GM12878 (cell line): ENCODE measurements around the gene CREB5. TPM values are rescaled to one million over a fixed set of nuclear protein-coding genes. Genes with fewer than 3 reads are reported as not detected.
A peak's percentile ranks its signal among the peaks of the same experiment; 100 is the strongest.

ENCODE experiments used
- ASH2L ChIP-seq: fragments of 300-600, 200-600 bp; sonication (generic); IDR thresholded peaks from 2 replicates; pipeline ENCODE4 v1.6.1; 2017; ENCODE audit warnings: low read depth, mild to moderate bottlenecking, borderline replicate concordance
- ATF7 ChIP-seq: fragments of 450-650 bp; IDR thresholded peaks from 2 replicates; pipeline ENCODE4 v1.6.1; 2016; ENCODE audit warnings: low read depth, mild to moderate bottlenecking
- BMI1 ChIP-seq: fragments of 450-650 bp; IDR thresholded peaks from 2 replicates; pipeline ENCODE4 v1.6.1; 2016; ENCODE audit warnings: mild to moderate bottlenecking, moderate library complexity, borderline replicate concordance
- CREM ChIP-seq: IDR thresholded peaks from 2 replicates; pipeline ENCODE4 v1.6.1; 2014; ENCODE audit warnings: antibody characterized with exemption, low read depth
- ESRRA ChIP-seq: IDR thresholded peaks from 2 replicates; pipeline ENCODE4 v1.6.1; 2012; ENCODE audit warnings: mild to moderate bottlenecking, low read length, improper control_type of control experiment
- HDAC2 ChIP-seq: fragments of 200-600 bp; sonication (generic); IDR thresholded peaks from 2 replicates; pipeline ENCODE4 v1.6.1; 2017
- IKZF1 ChIP-seq: fragments of 450-650 bp; conservative IDR thresholded peaks from 2 replicates; pipeline ENCODE4 v1.6.1; 2017; ENCODE audit warnings: antibody characterized with exemption, mild to moderate bottlenecking
- MEF2B ChIP-seq: fragments of 450-650 bp; IDR thresholded peaks from 2 replicates; pipeline ENCODE4 v1.6.1; 2018; ENCODE audit warnings: mild to moderate bottlenecking, moderate library complexity; ENCODE audit not compliant: partially characterized antibody, poor library complexity, severe bottlenecking
- NBN ChIP-seq: fragments of 450-650 bp; IDR thresholded peaks from 2 replicates; pipeline ENCODE4 v1.6.1; 2016
- NFIC ChIP-seq: IDR thresholded peaks from 2 replicates; pipeline ENCODE4 v1.6.1; 2012; ENCODE audit warnings: low read depth, mild to moderate bottlenecking, inconsistent platforms, low read length, moderate library complexity
- NR2F1 ChIP-seq: fragments of 450-650 bp; conservative IDR thresholded peaks from 2 replicates; pipeline ENCODE4 v1.6.1; 2017; ENCODE audit warnings: mild to moderate bottlenecking
- SMC3 ChIP-seq: IDR thresholded peaks from 2 replicates; pipeline ENCODE4 v1.6.1; 2011; ENCODE audit warnings: low read length, improper control_type of control experiment, borderline replicate concordance
- SPI1 ChIP-seq: IDR thresholded peaks from 2 replicates; pipeline ENCODE4 v1.6.1; 2011; ENCODE audit warnings: low read depth, mild to moderate bottlenecking, low read length, moderate library complexity, borderline replicate concordance; ENCODE audit not compliant: insufficient read depth
- TAF1 ChIP-seq: IDR thresholded peaks from 2 replicates; pipeline ENCODE4 v1.6.1; 2011; ENCODE audit warnings: mild to moderate bottlenecking, low read depth, low read length, borderline replicate concordance
- TCF12 ChIP-seq: IDR thresholded peaks from 2 replicates; pipeline ENCODE4 v1.6.1; 2011; ENCODE audit warnings: low read depth, mild to moderate bottlenecking, low read length
- polyA plus RNA-seq, 11 experiments: library from polyadenylated mRNA; depleted of rRNA in 4 of 11; unstranded in 6 of 11; stranded (reverse) in 5 of 11; fragments of >200 nt; fragmentation: Nextera tagmentation in 4 of 11; fragmentation: Illumina TruSeq in 1 of 11; extraction: Ambion mirVana in 4 of 11; extraction: Trizol in 1 of 11; gene quantifications; 1 replicate in 1 of 11; 2 replicates in 10 of 11; pipeline versions ENCODE4 v1.2.1 to v1.2.3, GENCODE V29; 2011 to 2016; ENCODE audit warnings: inconsistent platforms in 2 of 11, missing spikeins in 2 of 11, low read depth in 1 of 11
- total RNA-seq, 4 experiments: library from RNA; depleted of rRNA in 3 of 4; stranded (reverse); fragments of >200 nt in 3 of 4; fragmentation: Illumina TruSeq in 1 of 4; extraction: Trizol in 1 of 4; gene quantifications; 2 replicates each; pipeline versions ENCODE4 v1.2.1 to v1.2.3, GENCODE V29; 2013 to 2021
- TF ChIP-seq, protein P1 (sequence below): IDR thresholded peaks from 2 replicates; pipeline ENCODE4 v1.6.1; 2011; ENCODE audit warnings: mild to moderate bottlenecking, low read depth, low read length, moderate library complexity; ENCODE audit not compliant: insufficient replicate concordance
- TF ChIP-seq, protein P2 (sequence below): fragments of 450-650 bp; IDR thresholded peaks from 2 replicates; pipeline ENCODE4 v1.6.1; 2017; ENCODE audit warnings: low read depth, mild to moderate bottlenecking, moderate library complexity
- TF ChIP-seq, protein P3 (sequence below): fragments of 450-650 bp; IDR thresholded peaks from 2 replicates; pipeline ENCODE4 v1.6.1; 2017; ENCODE audit warnings: mild to moderate bottlenecking, moderate library complexity
- TF ChIP-seq, protein P4 (sequence below): IDR thresholded peaks from 2 replicates; pipeline ENCODE4 v1.6.1; 2012; ENCODE audit warnings: low read length, inconsistent platforms
- TF ChIP-seq, protein P5 (sequence below): fragments of 450-650 bp; formaldehyde crosslinking; IDR thresholded peaks from 2 replicates; pipeline ENCODE4 v1.4.0; 2022; ENCODE audit warnings: mild to moderate bottlenecking, moderate library complexity

CREB5 gene
- total and polyA plus RNA-seq, 10 of the 15 experiments (the other 5 are each of a cell fraction or from before 2014, with no cell fraction given) = 12.9 to 74.1 (median 53.0) TPM

- TF ChIP-seq, protein P1, sequence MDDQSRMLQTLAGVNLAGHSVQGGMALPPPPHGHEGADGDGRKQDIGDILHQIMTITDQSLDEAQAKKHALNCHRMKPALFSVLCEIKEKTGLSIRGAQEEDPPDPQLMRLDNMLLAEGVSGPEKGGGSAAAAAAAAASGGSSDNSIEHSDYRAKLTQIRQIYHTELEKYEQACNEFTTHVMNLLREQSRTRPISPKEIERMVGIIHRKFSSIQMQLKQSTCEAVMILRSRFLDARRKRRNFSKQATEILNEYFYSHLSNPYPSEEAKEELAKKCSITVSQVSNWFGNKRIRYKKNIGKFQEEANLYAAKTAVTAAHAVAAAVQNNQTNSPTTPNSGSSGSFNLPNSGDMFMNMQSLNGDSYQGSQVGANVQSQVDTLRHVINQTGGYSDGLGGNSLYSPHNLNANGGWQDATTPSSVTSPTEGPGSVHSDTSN = no peak
- TF ChIP-seq NBN (0 out of 2 replicates have a peak, but pooled peaks have one; percentile 26), CREM (peak; percentile 85), IKZF1 (peak; percentile 85), NFIC (peak; percentile 43; the same call in 1 of the 2 replicates), TCF12 (no peak), ESRRA (no peak), HDAC2 (no peak), SPI1 (no peak), TAF1 (no peak), MEF2B (no peak), SMC3 (no peak), ATF7 (peak; percentile 83), NR2F1 (0 out of 2 replicates have a peak, but pooled peaks have one; percentile 40), BMI1 (no peak), ASH2L (no peak)
- TF ChIP-seq, protein P2, sequence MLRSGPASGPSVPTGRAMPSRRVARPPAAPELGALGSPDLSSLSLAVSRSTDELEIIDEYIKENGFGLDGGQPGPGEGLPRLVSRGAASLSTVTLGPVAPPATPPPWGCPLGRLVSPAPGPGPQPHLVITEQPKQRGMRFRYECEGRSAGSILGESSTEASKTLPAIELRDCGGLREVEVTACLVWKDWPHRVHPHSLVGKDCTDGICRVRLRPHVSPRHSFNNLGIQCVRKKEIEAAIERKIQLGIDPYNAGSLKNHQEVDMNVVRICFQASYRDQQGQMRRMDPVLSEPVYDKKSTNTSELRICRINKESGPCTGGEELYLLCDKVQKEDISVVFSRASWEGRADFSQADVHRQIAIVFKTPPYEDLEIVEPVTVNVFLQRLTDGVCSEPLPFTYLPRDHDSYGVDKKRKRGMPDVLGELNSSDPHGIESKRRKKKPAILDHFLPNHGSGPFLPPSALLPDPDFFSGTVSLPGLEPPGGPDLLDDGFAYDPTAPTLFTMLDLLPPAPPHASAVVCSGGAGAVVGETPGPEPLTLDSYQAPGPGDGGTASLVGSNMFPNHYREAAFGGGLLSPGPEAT = peak; percentile 62; the same call in 1 of the 2 replicates
- TF ChIP-seq, protein P3, sequence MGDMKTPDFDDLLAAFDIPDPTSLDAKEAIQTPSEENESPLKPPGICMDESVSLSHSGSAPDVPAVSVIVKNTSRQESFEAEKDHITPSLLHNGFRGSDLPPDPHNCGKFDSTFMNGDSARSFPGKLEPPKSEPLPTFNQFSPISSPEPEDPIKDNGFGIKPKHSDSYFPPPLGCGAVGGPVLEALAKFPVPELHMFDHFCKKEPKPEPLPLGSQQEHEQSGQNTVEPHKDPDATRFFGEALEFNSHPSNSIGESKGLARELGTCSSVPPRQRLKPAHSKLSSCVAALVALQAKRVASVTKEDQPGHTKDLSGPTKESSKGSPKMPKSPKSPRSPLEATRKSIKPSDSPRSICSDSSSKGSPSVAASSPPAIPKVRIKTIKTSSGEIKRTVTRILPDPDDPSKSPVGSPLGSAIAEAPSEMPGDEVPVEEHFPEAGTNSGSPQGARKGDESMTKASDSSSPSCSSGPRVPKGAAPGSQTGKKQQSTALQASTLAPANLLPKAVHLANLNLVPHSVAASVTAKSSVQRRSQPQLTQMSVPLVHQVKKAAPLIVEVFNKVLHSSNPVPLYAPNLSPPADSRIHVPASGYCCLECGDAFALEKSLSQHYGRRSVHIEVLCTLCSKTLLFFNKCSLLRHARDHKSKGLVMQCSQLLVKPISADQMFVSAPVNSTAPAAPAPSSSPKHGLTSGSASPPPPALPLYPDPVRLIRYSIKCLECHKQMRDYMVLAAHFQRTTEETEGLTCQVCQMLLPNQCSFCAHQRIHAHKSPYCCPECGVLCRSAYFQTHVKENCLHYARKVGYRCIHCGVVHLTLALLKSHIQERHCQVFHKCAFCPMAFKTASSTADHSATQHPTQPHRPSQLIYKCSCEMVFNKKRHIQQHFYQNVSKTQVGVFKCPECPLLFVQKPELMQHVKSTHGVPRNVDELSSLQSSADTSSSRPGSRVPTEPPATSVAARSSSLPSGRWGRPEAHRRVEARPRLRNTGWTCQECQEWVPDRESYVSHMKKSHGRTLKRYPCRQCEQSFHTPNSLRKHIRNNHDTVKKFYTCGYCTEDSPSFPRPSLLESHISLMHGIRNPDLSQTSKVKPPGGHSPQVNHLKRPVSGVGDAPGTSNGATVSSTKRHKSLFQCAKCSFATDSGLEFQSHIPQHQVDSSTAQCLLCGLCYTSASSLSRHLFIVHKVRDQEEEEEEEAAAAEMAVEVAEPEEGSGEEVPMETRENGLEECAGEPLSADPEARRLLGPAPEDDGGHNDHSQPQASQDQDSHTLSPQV = no peak
- TF ChIP-seq, protein P4, sequence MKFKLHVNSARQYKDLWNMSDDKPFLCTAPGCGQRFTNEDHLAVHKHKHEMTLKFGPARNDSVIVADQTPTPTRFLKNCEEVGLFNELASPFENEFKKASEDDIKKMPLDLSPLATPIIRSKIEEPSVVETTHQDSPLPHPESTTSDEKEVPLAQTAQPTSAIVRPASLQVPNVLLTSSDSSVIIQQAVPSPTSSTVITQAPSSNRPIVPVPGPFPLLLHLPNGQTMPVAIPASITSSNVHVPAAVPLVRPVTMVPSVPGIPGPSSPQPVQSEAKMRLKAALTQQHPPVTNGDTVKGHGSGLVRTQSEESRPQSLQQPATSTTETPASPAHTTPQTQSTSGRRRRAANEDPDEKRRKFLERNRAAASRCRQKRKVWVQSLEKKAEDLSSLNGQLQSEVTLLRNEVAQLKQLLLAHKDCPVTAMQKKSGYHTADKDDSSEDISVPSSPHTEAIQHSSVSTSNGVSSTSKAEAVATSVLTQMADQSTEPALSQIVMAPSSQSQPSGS = 0 out of 2 replicates have a peak, but pooled peaks have one; percentile 31
- TF ChIP-seq, protein P5, sequence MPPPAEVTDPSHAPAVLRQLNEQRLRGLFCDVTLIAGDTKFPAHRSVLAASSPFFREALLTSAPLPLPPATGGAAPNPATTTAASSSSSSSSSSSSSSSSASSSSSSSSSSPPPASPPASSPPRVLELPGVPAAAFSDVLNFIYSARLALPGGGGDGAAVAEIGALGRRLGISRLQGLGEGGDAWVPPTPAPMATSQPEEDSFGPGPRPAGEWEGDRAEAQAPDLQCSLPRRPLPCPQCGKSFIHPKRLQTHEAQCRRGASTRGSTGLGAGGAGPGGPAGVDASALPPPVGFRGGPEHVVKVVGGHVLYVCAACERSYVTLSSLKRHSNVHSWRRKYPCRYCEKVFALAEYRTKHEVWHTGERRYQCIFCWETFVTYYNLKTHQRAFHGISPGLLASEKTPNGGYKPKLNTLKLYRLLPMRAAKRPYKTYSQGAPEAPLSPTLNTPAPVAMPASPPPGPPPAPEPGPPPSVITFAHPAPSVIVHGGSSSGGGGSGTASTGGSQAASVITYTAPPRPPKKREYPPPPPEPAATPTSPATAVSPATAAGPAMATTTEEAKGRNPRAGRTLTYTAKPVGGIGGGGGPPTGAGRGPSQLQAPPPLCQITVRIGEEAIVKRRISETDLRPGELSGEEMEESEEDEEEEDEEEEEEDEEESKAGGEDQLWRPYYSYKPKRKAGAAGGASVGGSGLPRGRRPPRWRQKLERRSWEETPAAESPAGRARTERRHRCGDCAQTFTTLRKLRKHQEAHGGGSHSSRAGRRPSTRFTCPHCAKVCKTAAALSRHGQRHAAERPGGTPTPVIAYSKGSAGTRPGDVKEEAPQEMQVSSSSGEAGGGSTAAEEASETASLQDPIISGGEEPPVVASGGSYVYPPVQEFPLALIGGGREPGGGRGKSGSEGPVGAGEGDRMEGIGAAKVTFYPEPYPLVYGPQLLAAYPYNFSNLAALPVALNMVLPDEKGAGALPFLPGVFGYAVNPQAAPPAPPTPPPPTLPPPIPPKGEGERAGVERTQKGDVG (CRISPR knock-in tag) = no peak
Measured at GRCh38 chr7:28465697-28466096, 53.4 kb downstream of the CREB5 start (continued).
